BLaER1 treated with 17β-estradiol and CSF1 and Interleukin-3, amounts not matched to agents 10 nM and 100 nM (cell line): ENCODE measurements around the gene VIL1.

Experiments used
- H3K27ac ChIP-seq, 11 experiments: shearing (Covaris generic); formaldehyde crosslinking; 2 replicates each; pipeline ENCODE4 v1.8.1; 2022
- H3K27me3 ChIP-seq, 11 experiments: shearing (Covaris generic); formaldehyde crosslinking; 2 replicates each; pipeline ENCODE4 v1.8.1; 2022
- H3K36me3 ChIP-seq, 11 experiments: shearing (Covaris generic); formaldehyde crosslinking; 2 replicates each; pipeline ENCODE4 v1.8.1; 2022
- H3K4me1 ChIP-seq, 10 experiments: shearing (Covaris generic); formaldehyde crosslinking; 2 replicates each; pipeline ENCODE4 v1.8.1; 2022
- H3K4me2 ChIP-seq, 11 experiments: shearing (Covaris generic); formaldehyde crosslinking; 2 replicates each; pipeline ENCODE4 v1.8.1; 2022
- H3K4me3 ChIP-seq, 10 experiments: shearing (Covaris generic); formaldehyde crosslinking; 2 replicates each; pipeline ENCODE4 v1.8.1; 2022
- H3K9ac ChIP-seq, 11 experiments: shearing (Covaris generic); formaldehyde crosslinking; 2 replicates each; pipeline ENCODE4 v1.8.1; 2022
- H3K9me3 ChIP-seq, 11 experiments: shearing (Covaris generic); formaldehyde crosslinking; replicated peaks in 1 of 11; 2 replicates each; pipeline ENCODE4 v1.8.1; 2022
- H4K20me1 ChIP-seq, 11 experiments: shearing (Covaris generic); formaldehyde crosslinking; 2 replicates each; pipeline ENCODE4 v1.8.1; 2022
- Cebpa-rat ChIP-seq, 11 experiments: shearing (Covaris generic); IDR thresholded peaks; 2 replicates each; pipeline ENCODE4 v1.8.1; 2022

Gene VIL1

DNA sequence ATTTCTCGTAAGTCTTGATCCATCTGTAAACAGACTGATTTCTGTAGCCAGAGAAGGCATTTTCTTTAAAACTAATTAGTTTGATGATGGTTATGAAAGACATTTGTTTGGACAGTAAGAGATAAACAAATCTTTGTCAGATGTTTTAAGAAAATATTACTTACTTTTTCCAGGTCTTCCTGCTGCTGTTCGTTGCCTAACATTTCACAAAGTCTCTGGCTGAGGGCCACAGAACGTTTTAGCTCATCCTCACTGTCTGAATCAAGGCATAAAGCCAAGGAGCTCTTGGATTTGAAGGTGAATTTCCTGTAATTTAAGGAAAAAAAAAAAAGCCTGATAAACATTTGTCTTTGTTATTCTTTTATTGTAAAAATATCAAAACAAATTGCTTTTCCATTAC, 57.8 kb downstream of the VIL1 start:
- H3K9ac ChIP-seq = no peak overlapping the region
- no peak for TF ChIP-seq Cebpa-rat (IDR thresholded peaks at IDR 0.05)
- H3K4me1 ChIP-seq = peaks cover 0 to 22% (median 17%) of the 10 kb centered on the region in 10 experiments; a peak in 13 of 20 replicates
- H3K4me3 ChIP-seq = no peak overlapping the region
- H3K9me3 ChIP-seq = no peaks in the 10 kb centered on the region
- no peaks in the 10 kb centered on the region for H3K27me3 ChIP-seq
- H3K4me2 ChIP-seq = no peak overlapping the region
- H3K36me3 ChIP-seq = peaks cover 64 to 100% (median 93%) of the 10 kb centered on the region in 11 experiments
- no peaks in the 10 kb centered on the region for H4K20me1 ChIP-seq
- no peak overlapping the region for H3K27ac ChIP-seq

DNA sequence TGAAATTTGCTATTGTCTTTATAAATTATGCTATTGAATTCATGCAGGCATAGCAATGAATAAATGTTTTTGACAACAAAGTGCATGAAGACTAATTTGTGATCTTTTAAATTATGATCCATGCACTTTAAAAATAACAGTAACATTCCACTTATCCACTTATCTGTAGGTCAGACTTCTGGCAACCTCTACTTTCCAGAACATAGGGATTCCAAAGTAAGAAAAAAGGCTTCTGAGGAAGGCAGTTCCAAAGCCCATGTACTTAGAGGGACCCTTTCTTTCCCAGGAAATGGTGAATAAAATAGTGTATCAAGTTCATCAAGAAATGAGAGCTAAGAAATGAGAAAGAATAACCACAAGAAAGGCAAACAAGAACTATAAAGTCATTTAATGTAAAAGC, 58.3 kb downstream of the VIL1 start:
- no peak overlapping the region for H3K4me2 ChIP-seq
- H3K36me3 ChIP-seq = peaks cover 68 to 100% (median 93%) of the 10 kb centered on the region in 11 experiments

DNA sequence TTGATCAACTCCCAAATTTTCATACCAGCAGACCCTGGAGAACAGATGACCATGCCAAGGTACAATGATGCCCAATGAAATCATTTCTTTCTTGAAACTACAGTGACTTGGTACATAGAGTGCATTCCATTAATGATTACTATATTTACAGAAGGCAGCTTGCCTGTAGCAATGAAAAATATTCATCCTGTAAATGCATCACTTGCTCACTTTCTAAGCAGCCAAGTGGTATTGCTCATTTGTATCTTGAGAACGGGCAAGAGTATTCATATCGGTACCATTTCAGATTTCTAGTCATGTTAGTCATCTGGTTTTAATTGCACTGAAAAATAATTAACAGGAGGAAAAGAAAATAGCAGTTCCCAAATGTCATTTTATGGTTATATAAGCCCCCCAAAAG, 59.6 kb downstream of the VIL1 start:
- Histone ChIP-seq H3K27ac (no peak overlapping the region), H3K4me1 (peaks cover 2 to 14% (median 10%) of the 10 kb centered on the region in 10 experiments; a peak in 15 of 20 replicates), H3K9ac (no peak overlapping the region), H3K4me3 (no peak overlapping the region), H3K27me3 (no peaks in the 10 kb centered on the region), H4K20me1 (no peaks in the 10 kb centered on the region), H3K9me3 (no peaks in the 10 kb centered on the region), H3K4me2 (no peak overlapping the region), H3K36me3 (peaks cover 72 to 100% (median 86%) of the 10 kb centered on the region in 11 experiments)
- TF ChIP-seq Cebpa-rat (IDR thresholded peaks at IDR 0.05) = no peak

More for the DNA sequence above, 58.3 kb downstream of the VIL1 start:
- Histone ChIP-seq H3K9me3 (no peaks in the 10 kb centered on the region), H3K9ac (no peak overlapping the region), H4K20me1 (no peaks in the 10 kb centered on the region), H3K27ac (no peak overlapping the region), H3K27me3 (no peaks in the 10 kb centered on the region), H3K4me3 (no peak overlapping the region), H3K4me1 (peaks cover 0 to 16% (median 12%) of the 10 kb centered on the region in 10 experiments; a peak in 13 of 20 replicates)
- no peak for TF ChIP-seq Cebpa-rat (IDR thresholded peaks at IDR 0.05)

DNA sequence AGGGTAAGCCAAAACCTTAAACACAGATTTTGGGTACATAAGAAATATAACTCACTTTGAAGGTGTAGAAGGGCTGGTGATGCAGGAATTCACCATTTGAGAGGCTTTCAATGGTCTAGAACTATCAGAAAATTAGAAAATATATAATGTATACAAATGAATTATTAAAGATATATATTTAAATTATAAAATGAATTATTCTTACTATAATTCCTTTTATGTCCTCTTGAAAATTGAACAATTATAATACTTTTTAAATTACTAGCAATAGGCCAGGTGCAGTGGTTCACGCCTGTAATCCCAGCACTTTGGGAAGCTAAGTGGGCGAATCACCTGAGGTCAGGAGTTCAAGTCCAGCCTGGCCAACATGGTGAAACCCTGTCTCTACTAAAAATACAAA, 60.7 kb downstream of the VIL1 start:
- no peaks in the 10 kb centered on the region for H3K9me3 ChIP-seq
- H3K27me3 ChIP-seq = no peaks in the 10 kb centered on the region
- H3K27ac ChIP-seq = no peak overlapping the region
- no peak overlapping the region for H3K4me2 ChIP-seq
- H3K4me1 ChIP-seq = peaks cover 0 to 17% (median 12%) of the 10 kb centered on the region in 10 experiments; a peak in 9 of 20 replicates
- H3K4me3 ChIP-seq = no peak overlapping the region
- no peak for TF ChIP-seq Cebpa-rat (IDR thresholded peaks at IDR 0.05)
- peaks cover 72 to 100% (median 86%) of the 10 kb centered on the region in 11 experiments for H3K36me3 ChIP-seq
- H3K9ac ChIP-seq = no peak overlapping the region
- H4K20me1 ChIP-seq = no peaks in the 10 kb centered on the region

DNA sequence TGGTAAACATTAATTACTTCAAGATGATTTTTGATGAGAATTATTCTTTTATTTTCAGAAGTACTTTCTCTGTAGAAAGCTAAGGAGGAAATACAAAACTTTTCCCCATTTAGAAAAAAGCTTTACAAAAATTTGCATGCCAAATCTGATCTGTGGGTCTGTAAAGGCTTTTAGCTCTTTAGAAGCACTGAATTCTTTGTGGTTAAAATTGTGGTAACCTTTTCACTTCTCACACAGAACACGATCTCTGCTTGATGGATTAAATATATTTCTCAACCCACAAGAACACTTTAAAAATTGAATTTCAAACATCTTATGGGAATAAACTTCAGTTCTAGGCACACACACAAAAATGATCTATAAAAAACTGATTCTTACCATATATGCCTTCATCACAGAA, 63.7 kb downstream of the VIL1 start:
- no peak for TF ChIP-seq Cebpa-rat (IDR thresholded peaks at IDR 0.05)
- no peak overlapping the region for H3K9ac ChIP-seq
- no peaks in the 10 kb centered on the region for H3K27me3 ChIP-seq
- no peaks in the 10 kb centered on the region for H3K9me3 ChIP-seq
- no peak overlapping the region for H3K27ac ChIP-seq
- peaks cover 0 to 17% (median 12%) of the 10 kb centered on the region in 10 experiments; a peak in 9 of 20 replicates for H3K4me1 ChIP-seq
- peaks cover 76 to 97% (median 87%) of the 10 kb centered on the region in 11 experiments for H3K36me3 ChIP-seq
- no peaks in the 10 kb centered on the region; a peak in 1 of 22 replicates for H4K20me1 ChIP-seq
- H3K4me2 ChIP-seq = peak overlapping the region in 4 of 11 experiments; percentile 2 to 21 (median 12); a peak in 4 of 22 replicates
- H3K4me3 ChIP-seq = no peak overlapping the region

DNA sequence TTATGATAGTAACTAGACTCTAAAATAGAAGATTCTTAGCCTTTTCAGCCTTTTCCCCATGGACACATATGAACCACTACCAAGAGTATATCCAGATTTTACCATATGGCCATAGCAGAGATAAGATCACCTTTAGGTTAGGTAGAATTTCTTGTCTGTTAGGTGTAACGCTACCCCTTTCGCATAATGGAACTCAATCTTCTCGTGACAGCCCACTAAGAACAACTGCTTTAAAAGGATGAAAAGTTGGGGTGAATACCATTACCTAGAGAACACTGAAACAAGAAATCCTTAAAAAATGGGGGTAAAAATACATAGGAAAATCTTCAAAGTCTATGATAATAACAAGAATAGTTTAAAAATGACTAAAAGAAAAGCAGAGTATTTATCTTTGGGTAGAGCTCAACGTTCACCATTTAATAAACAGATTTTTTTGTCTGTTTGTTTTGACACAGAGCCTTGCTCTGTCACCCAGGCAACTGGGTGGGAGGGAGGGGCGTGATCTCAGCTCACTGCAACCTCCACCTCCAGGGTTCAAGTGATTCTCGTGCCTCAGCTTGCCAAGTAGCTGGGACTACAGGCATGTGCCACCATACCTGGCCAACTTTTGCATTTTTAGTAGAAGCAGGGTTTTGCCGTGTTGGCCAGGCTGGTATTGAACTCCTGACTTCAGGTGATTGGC, 67.2 kb downstream of the VIL1 start:
- peaks cover 76 to 97% (median 90%) of the 10 kb centered on the region in 11 experiments for H3K36me3 ChIP-seq
- no peak for TF ChIP-seq Cebpa-rat (IDR thresholded peaks at IDR 0.05)

DNA sequence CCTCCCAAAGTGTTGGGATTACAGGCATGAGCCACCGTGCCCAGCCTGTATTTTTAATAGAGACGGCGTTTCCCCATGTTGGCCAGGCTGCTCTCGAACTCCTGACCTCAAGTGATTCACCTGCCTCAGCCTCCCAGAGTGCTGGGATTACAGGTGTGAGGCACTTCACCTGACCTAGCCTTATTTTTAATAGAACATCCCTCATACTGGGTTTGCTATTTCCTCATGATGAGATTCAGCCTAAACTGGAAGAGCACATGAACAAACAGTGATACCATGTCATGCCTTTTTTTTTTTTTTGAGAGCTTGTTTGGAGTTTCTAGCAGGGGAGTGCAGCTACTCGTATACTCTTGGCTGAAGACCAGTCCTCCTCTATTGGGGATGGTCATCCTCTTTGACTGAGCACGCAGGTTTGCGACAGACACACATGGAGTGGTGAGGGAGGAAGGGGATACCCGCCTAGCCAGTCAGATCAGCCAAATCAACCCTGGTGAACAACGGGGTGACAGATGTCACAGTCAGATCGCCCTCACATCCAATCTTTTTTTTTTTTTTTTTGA, 81.7 kb downstream of the VIL1 start:
- Histone ChIP-seq H3K9me3 (no peaks in the 10 kb centered on the region), H3K27me3 (no peaks in the 10 kb centered on the region), H3K4me3 (no peak overlapping the region), H4K20me1 (no peaks in the 10 kb centered on the region), H3K4me2 (no peak overlapping the region), H3K36me3 (peaks cover 66 to 100% (median 86%) of the 10 kb centered on the region in 11 experiments), H3K9ac (no peak overlapping the region), H3K27ac (no peak overlapping the region), H3K4me1 (peaks cover 0 to 19% (median 0%) of the 10 kb centered on the region in 10 experiments; a peak in 3 of 20 replicates)
- TF ChIP-seq Cebpa-rat (IDR thresholded peaks at IDR 0.05) = no peak

More for the DNA sequence above, 67.2 kb downstream of the VIL1 start:
- no peak overlapping the region for H3K4me3 ChIP-seq
- H3K4me1 ChIP-seq = peaks cover 0 to 17% (median 12%) of the 10 kb centered on the region in 10 experiments; a peak in 9 of 20 replicates
- H4K20me1 ChIP-seq = no peaks in the 10 kb centered on the region; a peak in 1 of 22 replicates
- H3K4me2 ChIP-seq = no peak overlapping the region
- H3K27me3 ChIP-seq = no peaks in the 10 kb centered on the region
- H3K27ac ChIP-seq = no peak overlapping the region
- H3K9ac ChIP-seq = no peak overlapping the region
- no peaks in the 10 kb centered on the region for H3K9me3 ChIP-seq

DNA sequence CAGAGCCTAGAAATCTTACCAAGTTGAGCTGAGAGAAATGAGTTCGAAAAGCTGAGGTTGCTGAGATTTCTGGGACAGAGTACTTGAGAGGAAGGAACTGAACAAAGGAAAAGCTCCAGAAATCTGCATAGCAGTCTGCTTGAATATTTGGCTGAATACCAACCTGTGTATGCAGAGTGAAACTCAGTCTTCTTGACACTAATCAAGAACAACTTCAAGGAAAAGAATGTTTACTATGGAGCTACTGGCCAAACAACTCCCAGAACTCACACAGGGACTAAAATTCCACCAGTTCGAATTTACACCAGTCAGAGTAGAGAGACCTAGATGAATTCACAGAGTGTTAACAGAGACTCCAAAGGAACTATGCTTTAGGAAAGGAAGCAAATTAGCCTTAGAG, 82.7 kb downstream of the VIL1 start:
- Histone ChIP-seq H3K36me3 (peaks cover 66 to 100% (median 86%) of the 10 kb centered on the region in 11 experiments), H3K4me2 (peak overlapping the region in 2 of 11 experiments; percentile 6 to 37; a peak in 3 of 22 replicates), H3K9me3 (no peaks in the 10 kb centered on the region), H3K9ac (peak overlapping the region in 1 of 11 experiments; percentile 7; a peak in 1 of 22 replicates), H4K20me1 (no peaks in the 10 kb centered on the region), H3K27me3 (no peaks in the 10 kb centered on the region), H3K4me1 (peaks cover 0 to 19% (median 0%) of the 10 kb centered on the region in 10 experiments; a peak in 3 of 20 replicates), H3K27ac (peak overlapping the region in 2 of 11 experiments; percentile 4 to 9; a peak in 1 of 22 replicates), H3K4me3 (no peak overlapping the region)
- no peak for TF ChIP-seq Cebpa-rat (IDR thresholded peaks at IDR 0.05)
